NT2/D1 (cell line): ENCODE results near the gene NECTIN1.

Source experiments
- DNase-seq: peaks from one replicate; pipeline ENCODE4 v3.0.0-alpha.2; 2011; ENCODE audit warnings: low read depth, low spot score
- H3K27me3 ChIP-seq: 2 replicates; pipeline ENCODE4 v1.6.0; 2011; ENCODE audit warnings: mild to moderate bottlenecking; ENCODE audit not compliant: insufficient read length, insufficient read depth
- H3K36me3 ChIP-seq: 2 replicates; pipeline ENCODE4 v1.6.1; 2011; ENCODE audit warnings: mild to moderate bottlenecking, low read length, mixed read lengths; ENCODE audit not compliant: insufficient read depth, insufficient read length
- H3K4me1 ChIP-seq: 2 replicates; pipeline ENCODE4 v1.5.1; 2011; ENCODE audit not compliant: insufficient read depth, insufficient read length
- H3K4me3 ChIP-seq: 2 replicates; pipeline ENCODE4 v1.5.1; 2011; ENCODE audit warnings: low read depth; ENCODE audit not compliant: insufficient read length
- H3K9ac ChIP-seq: 2 replicates; pipeline ENCODE4 v1.6.0; 2011; ENCODE audit warnings: low read depth; ENCODE audit not compliant: insufficient read length
- H3K9me3 ChIP-seq: 2 replicates; pipeline ENCODE4 v1.5.1; 2011; ENCODE audit warnings: mild to moderate bottlenecking, low read length; ENCODE audit not compliant: insufficient read depth
- SUZ12 ChIP-seq: IDR thresholded peaks from 2 replicates; pipeline ENCODE4 v1.6.1; 2011; ENCODE audit not compliant: insufficient read length, insufficient read depth; ENCODE audit errors: extremely low read depth
- YY1 ChIP-seq: IDR thresholded peaks from 2 replicates; pipeline ENCODE4 v1.6.1; 2011; ENCODE audit not compliant: insufficient read length, insufficient read depth
- ZNF274 ChIP-seq: IDR thresholded peaks from 2 replicates; pipeline ENCODE4 v1.6.1; 2011; ENCODE audit warnings: mild to moderate bottlenecking, low read depth, low read length

The NECTIN1 gene

GRCh38 chr11:119708384-119708783 lies 20.6 kb downstream of the NECTIN1 start:
- Histone ChIP-seq H3K9me3 (no peaks in the 10 kb centered on the region), H3K27me3 (no peaks in the 10 kb centered on the region), H3K36me3 (peaks cover 5% of the 10 kb centered on the region), H3K9ac (no peak overlapping the region), H3K4me3 (no peak overlapping the region), H3K4me1 (peaks cover 11% of the 10 kb centered on the region)
- DNase-seq: no peak
- TF ChIP-seq ZNF274 (no peak), YY1 (no peak), SUZ12 (no peak)

- TF ChIP-seq SUZ12 (no peak), ZNF274 (no peak), YY1 (no peak)
- no peak overlapping the region for H3K4me3 ChIP-seq
- H3K9me3 ChIP-seq: no peaks in the 10 kb centered on the region
- peaks cover 5% of the 10 kb centered on the region for H3K36me3 ChIP-seq
- no peaks in the 10 kb centered on the region for H3K27me3 ChIP-seq
- peaks cover 7% of the 10 kb centered on the region for H3K4me1 ChIP-seq
- DNase-seq: no peak
- H3K9ac ChIP-seq: no peak overlapping the region
These were observed 22.1 kb downstream of the NECTIN1 start for GRCh38 chr11:119706887-119707286.

GRCh38 chr11:119706029-119706428 lies 23.0 kb downstream of the NECTIN1 start:
- DNase-seq: no peak
- Histone ChIP-seq H3K27me3 (no peaks in the 10 kb centered on the region), H3K36me3 (no peaks in the 10 kb centered on the region), H3K9ac (no peak overlapping the region), H3K4me1 (peaks cover 7% of the 10 kb centered on the region), H3K9me3 (no peaks in the 10 kb centered on the region), H3K4me3 (no peak overlapping the region)
- no peak for TF ChIP-seq ZNF274
- TF ChIP-seq SUZ12: no peak
- no peak for TF ChIP-seq YY1

GRCh38 chr11:119705362-119705761 lies 23.6 kb downstream of the NECTIN1 start:
- Histone ChIP-seq H3K27me3 (no peaks in the 10 kb centered on the region), H3K4me1 (peaks cover 7% of the 10 kb centered on the region), H3K9me3 (no peaks in the 10 kb centered on the region), H3K36me3 (peaks cover 4% of the 10 kb centered on the region), H3K9ac (no peak overlapping the region), H3K4me3 (no peak overlapping the region)
- DNase-seq: no peak
- no peak for TF ChIP-seq SUZ12
- no peak for TF ChIP-seq YY1
- no peak for TF ChIP-seq ZNF274

- TF ChIP-seq SUZ12: no peak
- no peak for TF ChIP-seq ZNF274
- H3K9ac ChIP-seq: no peak overlapping the region
- no peaks in the 10 kb centered on the region for H3K27me3 ChIP-seq
- no peaks in the 10 kb centered on the region for H3K9me3 ChIP-seq
- no peak for DNase-seq
- H3K36me3 ChIP-seq: peaks cover 4% of the 10 kb centered on the region
- H3K4me3 ChIP-seq: no peak overlapping the region
- H3K4me1 ChIP-seq: peaks cover 7% of the 10 kb centered on the region
These were observed 24.2 kb downstream of the NECTIN1 start for GRCh38 chr11:119704849-119705248.

GRCh38 chr11:119701591-119702549 lies 27.1 kb downstream of the NECTIN1 start:
- DNase-seq: no peak
- H3K4me1 ChIP-seq: peaks cover 3% of the 10 kb centered on the region
- TF ChIP-seq SUZ12 (no peak), YY1 (no peak), ZNF274 (no peak)

GRCh38 chr11:119700536-119701346 lies 28.3 kb downstream of the NECTIN1 start:
- no peak for DNase-seq
- TF ChIP-seq ZNF274 (no peak), YY1 (no peak), SUZ12 (no peak)
- H3K36me3 ChIP-seq: peaks cover 4% of the 10 kb centered on the region
- no peaks in the 10 kb centered on the region for H3K9me3 ChIP-seq
- H3K27me3 ChIP-seq: no peaks in the 10 kb centered on the region
- no peak overlapping the region for H3K9ac ChIP-seq
- H3K4me3 ChIP-seq: no peak overlapping the region
- H3K4me1 ChIP-seq: peaks cover 3% of the 10 kb centered on the region

More at GRCh38 chr11:119701591-119702549, 27.1 kb downstream of the NECTIN1 start:
- Histone ChIP-seq H3K9ac (no peak overlapping the region), H3K9me3 (no peaks in the 10 kb centered on the region), H3K36me3 (peaks cover 4% of the 10 kb centered on the region), H3K27me3 (no peaks in the 10 kb centered on the region), H3K4me3 (no peak overlapping the region)
